ENCODE results near the gene PHLPP1.

DNA sequence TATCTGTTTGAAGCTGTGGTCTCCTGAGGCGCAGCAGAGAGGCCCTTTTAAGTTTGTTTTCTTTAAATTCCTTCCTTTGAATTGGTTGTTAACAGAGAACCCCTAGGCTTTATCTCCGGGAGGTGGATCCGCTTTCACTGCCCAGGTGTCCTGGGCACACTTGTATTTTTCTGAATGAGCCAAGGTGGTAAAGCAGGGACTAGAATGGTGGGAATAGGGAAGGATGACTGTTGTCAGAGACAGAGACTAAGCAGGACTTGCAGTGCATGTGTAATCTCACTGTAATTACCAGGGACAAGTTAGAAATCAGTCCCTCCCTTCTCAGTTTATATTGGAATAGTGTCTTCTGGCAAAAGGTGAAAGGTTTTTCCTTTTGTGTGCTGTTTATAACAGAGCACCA is 72.8 kb downstream of the PHLPP1 start:
- TF ChIP-seq, protein P1, sequence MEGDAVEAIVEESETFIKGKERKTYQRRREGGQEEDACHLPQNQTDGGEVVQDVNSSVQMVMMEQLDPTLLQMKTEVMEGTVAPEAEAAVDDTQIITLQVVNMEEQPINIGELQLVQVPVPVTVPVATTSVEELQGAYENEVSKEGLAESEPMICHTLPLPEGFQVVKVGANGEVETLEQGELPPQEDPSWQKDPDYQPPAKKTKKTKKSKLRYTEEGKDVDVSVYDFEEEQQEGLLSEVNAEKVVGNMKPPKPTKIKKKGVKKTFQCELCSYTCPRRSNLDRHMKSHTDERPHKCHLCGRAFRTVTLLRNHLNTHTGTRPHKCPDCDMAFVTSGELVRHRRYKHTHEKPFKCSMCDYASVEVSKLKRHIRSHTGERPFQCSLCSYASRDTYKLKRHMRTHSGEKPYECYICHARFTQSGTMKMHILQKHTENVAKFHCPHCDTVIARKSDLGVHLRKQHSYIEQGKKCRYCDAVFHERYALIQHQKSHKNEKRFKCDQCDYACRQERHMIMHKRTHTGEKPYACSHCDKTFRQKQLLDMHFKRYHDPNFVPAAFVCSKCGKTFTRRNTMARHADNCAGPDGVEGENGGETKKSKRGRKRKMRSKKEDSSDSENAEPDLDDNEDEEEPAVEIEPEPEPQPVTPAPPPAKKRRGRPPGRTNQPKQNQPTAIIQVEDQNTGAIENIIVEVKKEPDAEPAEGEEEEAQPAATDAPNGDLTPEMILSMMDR (IDR thresholded peaks at IDR 0.05; ENCODE audit: low read depth, low read length): no peak
- no peak for TF ChIP-seq EZH2phosphoT487 (IDR thresholded peaks at IDR 0.05; ENCODE audit: low read depth)
